Testis (tissue), 2 donors: ENCODE results near the gene AIRE.

Experiments
- CTCF ChIP-seq, 3 experiments: fragments of 450-650 bp in 2 of 3; fragments of 200-600 bp in 1 of 3; sonication (generic) in 1 of 3; IDR thresholded peaks; one replicate each; pipeline ENCODE4 v1.5.1; 2016 to 2019; ENCODE audit warnings: antibody characterized with exemption in 3 of 3, mild to moderate bottlenecking in 2 of 3, moderate library complexity in 1 of 3
- POLR2A ChIP-seq: fragments of 450-650 bp; IDR thresholded peaks from one replicate; pipeline ENCODE4 v1.6.1; 2017; ENCODE audit warnings: antibody characterized with exemption, mild to moderate bottlenecking, moderate library complexity

GRCh38 chr21:44286086-44286715, 525 bp downstream of the AIRE start:
- no peak for TF ChIP-seq POLR2A
- no peak for TF ChIP-seq CTCF (IDR thresholded peaks at IDR 0.05)
